Glutamatergic neuron (in vitro differentiated cells): ENCODE data around the gene MS4A8. TPM values are rescaled to one million over a fixed set of nuclear protein-coding genes. Genes with fewer than 3 reads are reported as not detected.
"Not testable (repeated sequence)": the region's sequence is repeated elsewhere in the genome, so short reads cannot be mapped to it uniquely, and the experiment has no call there.

Source experiments
- DNase-seq: peaks from one replicate; pipeline ENCODE4 v3.0.0; 2022
- H3K27ac Mint-ChIP-seq: one replicate; pipeline ENCODE4 v1.8.0; 2020; ENCODE audit warnings: mild to moderate bottlenecking, mixed read lengths, inconsistent platforms; ENCODE audit not compliant: unreplicated experiment
- H3K27me3 Mint-ChIP-seq: one replicate; pipeline ENCODE4 v1.8.0; 2020; ENCODE audit warnings: mild to moderate bottlenecking, moderate library complexity, mixed read lengths, inconsistent platforms; ENCODE audit not compliant: unreplicated experiment
- H3K36me3 Mint-ChIP-seq: one replicate; pipeline ENCODE4 v1.8.0; 2020; ENCODE audit warnings: mild to moderate bottlenecking, mixed read lengths, inconsistent platforms; ENCODE audit not compliant: unreplicated experiment
- H3K4me1 Mint-ChIP-seq: one replicate; pipeline ENCODE4 v1.8.0; 2020; ENCODE audit warnings: mild to moderate bottlenecking, low read depth, mixed read lengths, inconsistent platforms; ENCODE audit not compliant: unreplicated experiment
- H3K4me3 Mint-ChIP-seq: one replicate; pipeline ENCODE4 v1.8.0; 2020; ENCODE audit warnings: mild to moderate bottlenecking, mixed read lengths, inconsistent platforms; ENCODE audit not compliant: unreplicated experiment
- H3K9me3 Mint-ChIP-seq: one replicate; pipeline ENCODE4 v1.8.0; 2020; ENCODE audit warnings: mild to moderate bottlenecking, moderate library complexity, mixed read lengths, inconsistent platforms; ENCODE audit not compliant: unreplicated experiment
- total RNA-seq: library from RNA; stranded (reverse); fragmentation: NEBNext Ultra II Directional; extraction: Animal tissue kit (Norgen Biotek cat#: 25700); gene quantifications from one replicate; pipeline ENCODE4 v1.2.1, GENCODE V29; 2021; ENCODE audit not compliant: unreplicated experiment
- TF ChIP-seq, protein P1 (sequence below): fragments of 200-600 bp; sonication (generic); IDR thresholded peaks from one replicate; pipeline ENCODE4 v1.5.0; 2021; ENCODE audit not compliant: partially characterized antibody, unreplicated experiment

Gene MS4A8
- total RNA-seq, 1 donor from 2014 or later = not detected

- H3K27me3 Mint-ChIP-seq = no peaks in the 10 kb centered on the region
These were observed 11.1 kb downstream of the MS4A8 start for GRCh38 chr11:60710482-60710881.

GRCh38 chr11:60711276-60711675, 11.9 kb downstream of the MS4A8 start:
- Mint-ChIP-seq H3K4me1 (no peaks in the 10 kb centered on the region), H3K4me3 (no peak overlapping the region), H3K27me3 (no peaks in the 10 kb centered on the region), H3K9me3 (no peaks in the 10 kb centered on the region), H3K27ac (no peak overlapping the region), H3K36me3 (no peaks in the 10 kb centered on the region)
- TF ChIP-seq, protein P1, sequence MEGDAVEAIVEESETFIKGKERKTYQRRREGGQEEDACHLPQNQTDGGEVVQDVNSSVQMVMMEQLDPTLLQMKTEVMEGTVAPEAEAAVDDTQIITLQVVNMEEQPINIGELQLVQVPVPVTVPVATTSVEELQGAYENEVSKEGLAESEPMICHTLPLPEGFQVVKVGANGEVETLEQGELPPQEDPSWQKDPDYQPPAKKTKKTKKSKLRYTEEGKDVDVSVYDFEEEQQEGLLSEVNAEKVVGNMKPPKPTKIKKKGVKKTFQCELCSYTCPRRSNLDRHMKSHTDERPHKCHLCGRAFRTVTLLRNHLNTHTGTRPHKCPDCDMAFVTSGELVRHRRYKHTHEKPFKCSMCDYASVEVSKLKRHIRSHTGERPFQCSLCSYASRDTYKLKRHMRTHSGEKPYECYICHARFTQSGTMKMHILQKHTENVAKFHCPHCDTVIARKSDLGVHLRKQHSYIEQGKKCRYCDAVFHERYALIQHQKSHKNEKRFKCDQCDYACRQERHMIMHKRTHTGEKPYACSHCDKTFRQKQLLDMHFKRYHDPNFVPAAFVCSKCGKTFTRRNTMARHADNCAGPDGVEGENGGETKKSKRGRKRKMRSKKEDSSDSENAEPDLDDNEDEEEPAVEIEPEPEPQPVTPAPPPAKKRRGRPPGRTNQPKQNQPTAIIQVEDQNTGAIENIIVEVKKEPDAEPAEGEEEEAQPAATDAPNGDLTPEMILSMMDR = no peak
- no peak for DNase-seq

More at GRCh38 chr11:60710482-60710881, 11.1 kb downstream of the MS4A8 start:
- no peak overlapping the region for H3K4me3 Mint-ChIP-seq
- H3K4me1 Mint-ChIP-seq = no peaks in the 10 kb centered on the region
- H3K9me3 Mint-ChIP-seq = no peaks in the 10 kb centered on the region
- no peak overlapping the region for H3K27ac Mint-ChIP-seq
- DNase-seq = no peak
- no peaks in the 10 kb centered on the region for H3K36me3 Mint-ChIP-seq
- TF ChIP-seq, protein P1 = no peak

- not testable (repeated sequence) for H3K4me1 Mint-ChIP-seq, H3K27me3 Mint-ChIP-seq
These were observed 14.0 kb downstream of the MS4A8 start for GRCh38 chr11:60713423-60713822.

GRCh38 chr11:60717956-60718355, 18.5 kb downstream of the MS4A8 start:
- no peaks in the 10 kb centered on the region for H3K36me3 Mint-ChIP-seq
- H3K4me1 Mint-ChIP-seq = no peaks in the 10 kb centered on the region
- TF ChIP-seq, protein P1 = no peak
- no peaks in the 10 kb centered on the region for H3K9me3 Mint-ChIP-seq
- no peak overlapping the region for H3K4me3 Mint-ChIP-seq
- no peak for DNase-seq
- H3K27ac Mint-ChIP-seq = no peak overlapping the region
- peaks cover 2% of the 10 kb centered on the region for H3K27me3 Mint-ChIP-seq

More at GRCh38 chr11:60713423-60713822, 14.0 kb downstream of the MS4A8 start:
- DNase-seq, H3K27ac Mint-ChIP-seq, H3K36me3 Mint-ChIP-seq, H3K9me3 Mint-ChIP-seq, H3K4me3 Mint-ChIP-seq: not testable (repeated sequence)

GRCh38 chr11:60718524-60719316, 19.3 kb downstream of the MS4A8 start:
- Mint-ChIP-seq H3K9me3 (no peaks in the 10 kb centered on the region), H3K27ac (no peak overlapping the region), H3K4me1 (no peaks in the 10 kb centered on the region), H3K36me3 (no peaks in the 10 kb centered on the region), H3K4me3 (no peak overlapping the region), H3K27me3 (peaks cover 2% of the 10 kb centered on the region)
- TF ChIP-seq, protein P1 = no peak
- no peak for DNase-seq
